Prostate gland (tissue), 2 donors: ENCODE data around the gene SCN4A. TPM values are rescaled to one million over a fixed set of nuclear protein-coding genes. Genes with fewer than 3 reads are reported as not detected.

Experiments
- DNase-seq: peaks from one replicate; pipeline ENCODE4 v3.0.0-alpha.2; 2019; ENCODE audit warnings: low spot score
- H3K27ac ChIP-seq, 2 donors: fragments of 200-600 bp; sonication (generic); 2 replicates each; pipeline ENCODE4 v1.5.1; 2017 to 2019
- H3K27me3 ChIP-seq: fragments of 200-600 bp; sonication (generic); replicated peaks from 2 replicates; pipeline ENCODE4 v1.5.1; 2019; ENCODE audit not compliant: insufficient read depth
- H3K36me3 ChIP-seq, 2 donors: fragments of 200-600 bp; sonication (generic); 1 replicate in 1 of 2; 2 replicates in 1 of 2; pipeline versions ENCODE4 v1.5.1 to v1.8.1; 2017 to 2019
- H3K4me1 ChIP-seq: fragments of 200-600 bp; sonication (generic); replicated peaks from 2 replicates; pipeline ENCODE4 v1.5.1; 2019
- H3K4me3 ChIP-seq, 2 donors: fragments of 200-600 bp; sonication (generic); 2 replicates each; pipeline ENCODE4 v1.5.1; 2017 to 2019
- H3K9me3 ChIP-seq: fragments of 200-600 bp; sonication (generic); 2 replicates; pipeline ENCODE4 v1.5.1; 2017
- CTCF ChIP-seq, 4 experiments: fragments of 200-600 bp in 2 of 4; fragments of 450-650 bp in 2 of 4; sonication (generic) in 2 of 4; IDR thresholded peaks; 1 replicate in 3 of 4; 2 replicates in 1 of 4; pipeline ENCODE4 v1.5.1; 2016 to 2019; ENCODE audit warnings: antibody characterized with exemption in 4 of 4, mild to moderate bottlenecking in 2 of 4, moderate library complexity in 2 of 4
- POLR2A ChIP-seq: fragments of 450-650 bp; IDR thresholded peaks from one replicate; pipeline ENCODE4 v1.6.1; 2016; ENCODE audit warnings: antibody characterized with exemption, mild to moderate bottlenecking
- POLR2AphosphoS5 ChIP-seq: sonication (generic); formaldehyde crosslinking; IDR thresholded peaks from one replicate; pipeline ENCODE4 v1.6.1; 2017; ENCODE audit warnings: antibody characterized with exemption
- WGBS: methylation state at CpG from one replicate; pipeline ENCODE4 v1.1.5; 2018; 5-methylcytosine and 5-hydroxymethylcytosine counted together
- intact Hi-C: fragments of 100-400 bp; cut with DNase I; formaldehyde crosslinking; loops from one replicate; pipeline ENCODE4 v1.14.2; 2022
- total RNA-seq, 2 donors: library from RNA; depleted of rRNA; stranded (reverse); fragments of >200 nt; gene quantifications; one replicate each; pipeline ENCODE4 v1.1.0, GENCODE V29; 2016

SCN4A gene
- total RNA-seq, 2 donors from 2014 or later, result 0.23 TPM

GRCh38 chr17:63997341-63998048, 24.8 kb upstream of the SCN4A start:
- H3K9me3 ChIP-seq, result no peaks in the 10 kb centered on the region
- H3K4me3 ChIP-seq, result peak overlapping the region; percentile 41 to 44
- no peaks in the 10 kb centered on the region for H3K27me3 ChIP-seq
- intact Hi-C loops, result no loop called here
- no peaks in the 10 kb centered on the region for H3K4me1 ChIP-seq
- no peaks in the 10 kb centered on the region for H3K36me3 ChIP-seq
- TF ChIP-seq POLR2A (no peak), CTCF (IDR thresholded peaks at IDR 0.05) (no peak), POLR2AphosphoS5 (no peak)
- H3K27ac ChIP-seq, result no peak overlapping the region
- 20% methylated on average over 19 of the region's 19 CpGs for WGBS
- no peak for DNase-seq

- no peak for TF ChIP-seq POLR2AphosphoS5
- no peak for TF ChIP-seq CTCF (IDR thresholded peaks at IDR 0.05)
- no peak for TF ChIP-seq POLR2A
- H3K27me3 ChIP-seq, result no peaks in the 10 kb centered on the region
- no peak for DNase-seq
Measured at GRCh38 chr17:63996430-63997182, 23.9 kb upstream of the SCN4A start.

GRCh38 chr17:63995626-63996025, 22.9 kb upstream of the SCN4A start:
- WGBS, result 83% methylated on average over 5 of the region's 5 CpGs
- no peaks in the 10 kb centered on the region for H3K27me3 ChIP-seq

More at GRCh38 chr17:63996430-63997182, 23.9 kb upstream of the SCN4A start:
- Histone ChIP-seq H3K27ac (no peak overlapping the region), H3K9me3 (no peaks in the 10 kb centered on the region), H3K4me1 (no peaks in the 10 kb centered on the region), H3K36me3 (no peaks in the 10 kb centered on the region), H3K4me3 (no peak overlapping the region)
- intact Hi-C loops, result no loop called here
- WGBS, result 92% methylated on average over 11 of the region's 11 CpGs

GRCh38 chr17:63993368-63993985, 20.8 kb upstream of the SCN4A start:
- Histone ChIP-seq H3K9me3 (no peaks in the 10 kb centered on the region), H3K27me3 (no peaks in the 10 kb centered on the region), H3K4me3 (no peak overlapping the region), H3K4me1 (no peaks in the 10 kb centered on the region), H3K27ac (no peak overlapping the region), H3K36me3 (no peaks in the 10 kb centered on the region)
- DNase-seq, result no peak
- whole genome bisulfite sequencing, result 69% methylated on average over 3 of the region's 3 CpGs
- intact Hi-C loops, result no loop called here
- TF ChIP-seq POLR2A, result no peak
- no peak for TF ChIP-seq POLR2AphosphoS5
- no peak for TF ChIP-seq CTCF (IDR thresholded peaks at IDR 0.05)

More at GRCh38 chr17:63995626-63996025, 22.9 kb upstream of the SCN4A start:
- H3K4me3 ChIP-seq, result no peak overlapping the region
- TF ChIP-seq POLR2A (no peak), CTCF (IDR thresholded peaks at IDR 0.05) (no peak), POLR2AphosphoS5 (no peak)
- intact Hi-C loops, result no loop called here
- no peak for DNase-seq
- H3K36me3 ChIP-seq, result no peaks in the 10 kb centered on the region
- no peak overlapping the region for H3K27ac ChIP-seq
- no peaks in the 10 kb centered on the region for H3K4me1 ChIP-seq
- no peaks in the 10 kb centered on the region for H3K9me3 ChIP-seq
